ENCODE measurements around the gene ARHGAP26. TPM values are rescaled to one million over a fixed set of nuclear protein-coding genes. Genes with fewer than 3 reads are reported as not detected.

The ARHGAP26 gene
- total and polyA plus RNA-seq, 4 donors = 5.4 to 52.3 (median 30.4) TPM

DNA sequence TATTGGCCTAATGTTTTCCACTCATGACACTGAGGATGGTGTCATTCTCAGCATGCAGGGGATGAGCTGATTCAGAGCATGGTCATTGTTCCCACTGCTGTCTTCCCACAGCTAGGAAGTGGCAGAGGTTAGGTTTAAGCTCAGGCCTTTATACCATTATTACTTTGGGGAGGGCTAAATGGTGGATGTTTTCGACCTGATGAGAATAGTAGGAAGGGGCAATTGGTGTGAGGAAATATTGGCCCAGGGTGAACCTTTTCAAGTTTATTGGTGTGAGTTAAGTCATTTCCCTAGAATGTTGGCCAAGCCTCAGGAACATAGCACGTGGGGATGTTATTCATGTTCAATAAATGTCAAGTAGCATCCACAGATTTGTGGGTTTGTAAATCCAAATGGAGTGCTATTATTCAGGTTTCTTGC, 59.6 kb downstream of the ARHGAP26 start:
- TF ChIP-seq, protein P1, sequence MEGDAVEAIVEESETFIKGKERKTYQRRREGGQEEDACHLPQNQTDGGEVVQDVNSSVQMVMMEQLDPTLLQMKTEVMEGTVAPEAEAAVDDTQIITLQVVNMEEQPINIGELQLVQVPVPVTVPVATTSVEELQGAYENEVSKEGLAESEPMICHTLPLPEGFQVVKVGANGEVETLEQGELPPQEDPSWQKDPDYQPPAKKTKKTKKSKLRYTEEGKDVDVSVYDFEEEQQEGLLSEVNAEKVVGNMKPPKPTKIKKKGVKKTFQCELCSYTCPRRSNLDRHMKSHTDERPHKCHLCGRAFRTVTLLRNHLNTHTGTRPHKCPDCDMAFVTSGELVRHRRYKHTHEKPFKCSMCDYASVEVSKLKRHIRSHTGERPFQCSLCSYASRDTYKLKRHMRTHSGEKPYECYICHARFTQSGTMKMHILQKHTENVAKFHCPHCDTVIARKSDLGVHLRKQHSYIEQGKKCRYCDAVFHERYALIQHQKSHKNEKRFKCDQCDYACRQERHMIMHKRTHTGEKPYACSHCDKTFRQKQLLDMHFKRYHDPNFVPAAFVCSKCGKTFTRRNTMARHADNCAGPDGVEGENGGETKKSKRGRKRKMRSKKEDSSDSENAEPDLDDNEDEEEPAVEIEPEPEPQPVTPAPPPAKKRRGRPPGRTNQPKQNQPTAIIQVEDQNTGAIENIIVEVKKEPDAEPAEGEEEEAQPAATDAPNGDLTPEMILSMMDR (IDR thresholded peaks at IDR 0.05; ENCODE audit: control extremely low read depth, extremely low read depth) = no peak
- no peak for ATAC-seq (ENCODE audit: insufficient read depth, low FRiP score)
- peak overlapping the region in 1 of 2 donors; percentile 79 for H3K27ac ChIP-seq (ENCODE audit: low read depth in 1 of 2, low read length in 1 of 2)
- H3K9me3 ChIP-seq (ENCODE audit: control insufficient read depth in 4 of 4, insufficient read depth in 3 of 4, low read length in 3 of 4) = no peaks in the 10 kb centered on the region
- no peak overlapping the region for H3K4me3 ChIP-seq
- H3K36me3 ChIP-seq (ENCODE audit: control insufficient read depth in 4 of 4, insufficient read depth in 4 of 4, low read length in 4 of 4) = no peaks in the 10 kb centered on the region
- 50 to 55% methylated on average over 2 of the region's 2 CpGs for WGBS, 2 donors
- no peaks in the 10 kb centered on the region for H3K27me3 ChIP-seq (ENCODE audit: control insufficient read depth in 3 of 3, insufficient read depth in 3 of 3, low read length in 2 of 3)
- no peak for DNase-seq
- H3K9ac ChIP-seq (ENCODE audit: insufficient read depth in 1 of 2, low read length in 2 of 2) = no peak overlapping the region
- H3K4me1 ChIP-seq (ENCODE audit: control insufficient read depth in 5 of 5, insufficient read depth in 5 of 5, low read length in 5 of 5) = peaks cover 0 to 39% (median 0%) of the 10 kb centered on the region in 5 donors

- WGBS, 2 donors = 81 to 82% methylated on average over 8 of the region's 8 CpGs
- H3K4me3 ChIP-seq = no peak overlapping the region
- peak overlapping the region in 1 of 2 donors; percentile 79 for H3K27ac ChIP-seq (ENCODE audit: low read depth in 1 of 2, low read length in 1 of 2)
- no peaks in the 10 kb centered on the region for H3K36me3 ChIP-seq (ENCODE audit: control insufficient read depth in 4 of 4, insufficient read depth in 4 of 4, low read length in 4 of 4)
- TF ChIP-seq, protein P1 (IDR thresholded peaks at IDR 0.05; ENCODE audit: control extremely low read depth, extremely low read depth) = no peak
- H3K9ac ChIP-seq (ENCODE audit: insufficient read depth in 1 of 2, low read length in 2 of 2) = no peak overlapping the region
- H3K4me1 ChIP-seq (ENCODE audit: control insufficient read depth in 5 of 5, insufficient read depth in 5 of 5, low read length in 5 of 5) = peaks cover 0 to 35% (median 0%) of the 10 kb centered on the region in 5 donors
- DNase-seq = no peak
- no peak for ATAC-seq (ENCODE audit: insufficient read depth, low FRiP score)
- no peaks in the 10 kb centered on the region for H3K9me3 ChIP-seq (ENCODE audit: control insufficient read depth in 4 of 4, insufficient read depth in 3 of 4, low read length in 3 of 4)
- no peaks in the 10 kb centered on the region for H3K27me3 ChIP-seq (ENCODE audit: control insufficient read depth in 3 of 3, insufficient read depth in 3 of 3, low read length in 2 of 3)
Measured at GRCh38 chr5:142830241-142831008, 60.2 kb downstream of the ARHGAP26 start.

DNA sequence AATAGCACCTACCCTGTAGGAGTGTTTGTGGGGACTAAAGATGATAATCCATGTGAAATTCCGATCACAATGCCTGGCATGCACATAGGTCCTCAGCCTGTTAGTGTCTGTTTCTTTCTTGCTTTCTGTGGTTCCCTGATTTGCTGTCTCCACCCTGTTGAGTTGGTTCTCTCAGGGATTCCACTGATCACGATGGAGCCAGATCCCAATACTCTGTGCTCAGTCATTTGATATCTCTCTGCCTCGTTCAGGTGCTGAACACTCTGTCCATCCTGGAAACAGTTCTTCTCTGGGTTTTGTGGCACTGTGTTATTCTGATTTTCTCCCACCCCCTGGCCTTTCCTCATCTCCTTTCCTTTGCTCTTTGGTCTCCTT, 60.8 kb downstream of the ARHGAP26 start:
- TF ChIP-seq, protein P1 (IDR thresholded peaks at IDR 0.05; ENCODE audit: control extremely low read depth, extremely low read depth) = no peak
- WGBS, 2 donors = 88 to 95% methylated on average over 3 of the region's 3 CpGs
- ATAC-seq (ENCODE audit: insufficient read depth, low FRiP score) = no peak

More for the DNA sequence above, 60.8 kb downstream of the ARHGAP26 start:
- no peak overlapping the region for H3K4me3 ChIP-seq
- H3K4me1 ChIP-seq (ENCODE audit: control insufficient read depth in 5 of 5, insufficient read depth in 5 of 5, low read length in 5 of 5) = peaks cover 0 to 35% (median 0%) of the 10 kb centered on the region in 5 donors
- peak overlapping the region in 1 of 2 donors; percentile 17 for H3K27ac ChIP-seq (ENCODE audit: low read depth in 1 of 2, low read length in 1 of 2)
- H3K27me3 ChIP-seq (ENCODE audit: control insufficient read depth in 3 of 3, insufficient read depth in 3 of 3, low read length in 2 of 3) = no peaks in the 10 kb centered on the region
- no peak overlapping the region for H3K9ac ChIP-seq (ENCODE audit: insufficient read depth in 1 of 2, low read length in 2 of 2)
- DNase-seq = no peak
- no peaks in the 10 kb centered on the region for H3K36me3 ChIP-seq (ENCODE audit: control insufficient read depth in 4 of 4, insufficient read depth in 4 of 4, low read length in 4 of 4)
- H3K9me3 ChIP-seq (ENCODE audit: control insufficient read depth in 4 of 4, insufficient read depth in 3 of 4, low read length in 3 of 4) = no peaks in the 10 kb centered on the region

Data from lung (tissue), 12 donors.